SKM-1 treated with dmso at 0.1 percent for 144 hours (cell line): ENCODE results near the gene FGFBP2.
"Not testable (repeated sequence)": the region's sequence is repeated elsewhere in the genome, so short reads cannot be mapped to it uniquely, and the experiment has no call there.

Source experiments
- DNase-seq: peaks from one replicate; lab custom pipeline; 2025; ENCODE audit not compliant: unreplicated experiment; lab: John Stamatoyannopoulos, UW

Gene FGFBP2

DNA sequence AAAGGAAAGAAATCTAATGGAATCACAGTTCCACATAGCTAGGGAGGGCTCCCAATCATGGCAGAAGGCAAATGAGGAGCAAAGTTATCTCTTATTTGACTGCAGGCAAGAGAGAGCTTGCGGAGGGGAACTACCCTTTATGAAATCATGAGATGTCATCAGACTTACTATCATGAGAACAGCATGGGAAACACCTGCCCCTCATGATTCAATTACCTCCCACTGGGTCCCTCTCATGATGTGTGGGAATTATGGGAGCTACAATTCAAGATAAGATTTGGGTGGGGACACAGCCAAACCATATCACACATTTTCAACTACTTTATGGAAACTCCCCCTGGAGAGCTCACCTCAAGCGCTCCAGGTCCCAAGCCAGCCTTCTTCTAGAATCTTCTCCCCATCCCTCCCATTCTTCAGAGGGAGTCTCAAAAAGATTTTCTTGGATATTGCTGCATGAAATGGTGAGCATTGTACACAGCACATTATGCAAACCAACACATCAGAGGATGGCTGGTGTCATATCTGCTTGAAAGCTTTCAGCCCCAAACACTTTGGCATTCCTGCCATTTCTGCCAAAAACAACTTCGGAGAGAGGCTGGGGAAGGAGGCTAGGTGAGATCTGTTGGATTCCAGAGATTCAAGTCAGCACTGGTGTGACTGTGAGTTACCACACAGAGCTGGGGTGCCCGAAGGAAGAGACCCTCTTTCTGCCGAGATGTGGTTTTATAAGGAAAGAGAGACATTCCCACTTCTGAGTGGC is 31.3 kb downstream of the FGFBP2 start:
- no peak for DNase-seq

DNA sequence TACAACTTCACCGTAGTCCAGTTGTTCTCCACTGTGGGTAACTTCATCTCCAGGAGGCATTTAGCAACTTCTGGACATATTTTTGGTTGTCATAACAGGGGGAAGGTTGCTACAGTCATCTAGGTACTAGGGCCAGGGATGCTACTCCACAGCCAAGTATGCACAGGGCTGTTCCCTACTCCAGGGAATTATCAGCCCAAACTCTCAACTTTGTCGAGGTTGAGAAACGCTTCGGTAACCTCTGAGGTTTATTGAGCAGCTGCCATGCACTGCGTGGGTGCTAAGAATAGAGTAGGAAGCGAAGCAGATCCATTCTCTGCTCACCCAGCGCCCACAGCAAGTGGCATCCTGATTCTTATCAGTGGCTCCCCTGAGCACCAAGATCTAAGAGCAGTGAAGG is 32.7 kb downstream of the FGFBP2 start:
- DNase-seq, result no peak

DNA sequence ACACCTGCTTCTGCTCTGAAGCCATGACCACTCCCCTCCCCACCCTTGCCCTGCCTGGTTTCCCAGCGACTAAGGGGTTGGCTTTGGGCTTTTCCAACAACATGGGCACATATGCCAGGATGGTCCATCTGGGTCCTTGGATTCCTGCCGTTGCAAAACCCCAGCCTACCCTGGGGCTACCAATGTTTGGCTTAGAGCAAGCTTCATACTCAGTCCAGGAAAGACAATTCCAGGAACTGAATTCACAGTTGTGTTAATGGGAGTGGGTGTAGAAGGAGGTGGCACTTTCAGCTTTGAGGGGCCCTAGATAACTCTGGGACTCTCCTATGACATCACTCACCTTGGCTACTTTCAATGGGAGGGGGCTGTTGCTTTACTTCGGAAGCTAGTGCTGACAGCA is 33.4 kb downstream of the FGFBP2 start:
- no peak for DNase-seq

DNA sequence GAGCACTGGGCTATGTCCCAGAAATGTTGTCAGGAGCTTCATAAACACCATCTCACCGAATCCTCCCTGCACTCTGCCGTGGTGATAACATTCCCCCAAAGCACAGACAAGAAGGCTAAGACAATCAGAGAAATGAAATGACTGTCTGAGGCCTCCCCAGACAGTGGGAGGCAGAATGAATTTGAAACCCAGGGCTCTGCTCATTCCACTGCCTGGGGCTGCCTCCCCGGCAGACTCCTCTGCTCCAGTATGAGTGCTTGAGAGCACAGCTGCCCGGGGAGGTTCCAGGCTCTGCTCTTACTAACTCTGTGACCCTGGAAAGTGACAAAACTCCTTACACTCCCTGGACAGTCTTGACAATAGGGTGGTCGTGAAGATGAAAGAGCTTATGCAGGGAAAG is 34.1 kb downstream of the FGFBP2 start:
- no peak for DNase-seq

DNA sequence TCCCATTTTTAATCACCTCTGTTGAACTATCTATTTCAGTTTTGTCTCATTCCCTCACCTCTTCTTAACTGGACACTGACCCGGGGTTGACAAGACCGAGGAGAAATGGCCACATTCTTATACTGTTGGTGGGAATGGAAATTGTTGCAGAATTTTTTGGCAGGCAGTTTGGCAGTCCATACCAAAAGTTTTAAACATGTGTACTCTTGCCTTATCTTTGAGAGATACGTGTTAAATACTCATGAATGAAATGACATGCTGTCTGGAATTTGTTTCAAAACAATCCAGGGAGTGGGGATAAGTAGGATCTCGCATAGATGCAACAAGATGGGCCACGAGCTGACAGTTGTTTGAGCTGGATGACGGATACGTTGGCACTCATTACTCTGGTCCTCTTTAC is 36.5 kb downstream of the FGFBP2 start:
- no peak for DNase-seq

DNA sequence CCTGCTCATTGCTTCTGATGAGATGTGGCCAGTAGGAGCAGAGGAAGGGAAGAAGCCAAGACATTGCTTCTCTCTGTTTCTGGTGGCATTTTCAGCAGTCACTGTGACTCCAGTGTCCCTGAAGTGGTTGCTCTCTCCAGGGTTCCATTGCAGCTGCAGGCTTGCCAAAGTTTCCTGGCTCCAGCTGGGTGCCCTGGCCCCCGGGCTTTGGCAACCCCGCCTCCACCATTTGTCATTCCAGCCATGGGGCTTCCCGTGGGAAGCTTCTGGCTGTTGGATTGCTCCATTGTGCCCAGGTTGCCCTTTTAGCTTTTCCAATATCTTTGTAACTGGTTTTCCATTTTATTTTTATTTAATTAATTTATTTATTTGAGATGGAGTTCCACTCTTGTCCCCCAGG is 37.1 kb downstream of the FGFBP2 start:
- DNase-seq, result no peak

DNA sequence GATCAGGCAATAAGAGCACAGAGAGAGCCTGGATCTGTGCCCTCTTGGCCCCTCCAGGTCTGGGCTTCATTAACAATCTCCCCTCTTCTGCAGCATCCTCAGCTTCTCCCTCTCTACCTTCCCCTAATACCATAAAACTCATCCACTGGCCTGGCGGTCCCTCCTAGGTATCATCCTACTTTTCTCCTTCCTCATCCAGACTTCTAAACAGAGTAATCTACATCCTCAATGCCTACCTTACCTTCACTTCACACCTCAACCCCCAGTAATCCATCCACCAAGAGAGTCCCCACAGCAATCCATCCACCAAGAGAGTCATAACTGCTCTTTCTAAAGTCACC is 41.4 kb downstream of the FGFBP2 start:
- DNase-seq, result no peak

DNA sequence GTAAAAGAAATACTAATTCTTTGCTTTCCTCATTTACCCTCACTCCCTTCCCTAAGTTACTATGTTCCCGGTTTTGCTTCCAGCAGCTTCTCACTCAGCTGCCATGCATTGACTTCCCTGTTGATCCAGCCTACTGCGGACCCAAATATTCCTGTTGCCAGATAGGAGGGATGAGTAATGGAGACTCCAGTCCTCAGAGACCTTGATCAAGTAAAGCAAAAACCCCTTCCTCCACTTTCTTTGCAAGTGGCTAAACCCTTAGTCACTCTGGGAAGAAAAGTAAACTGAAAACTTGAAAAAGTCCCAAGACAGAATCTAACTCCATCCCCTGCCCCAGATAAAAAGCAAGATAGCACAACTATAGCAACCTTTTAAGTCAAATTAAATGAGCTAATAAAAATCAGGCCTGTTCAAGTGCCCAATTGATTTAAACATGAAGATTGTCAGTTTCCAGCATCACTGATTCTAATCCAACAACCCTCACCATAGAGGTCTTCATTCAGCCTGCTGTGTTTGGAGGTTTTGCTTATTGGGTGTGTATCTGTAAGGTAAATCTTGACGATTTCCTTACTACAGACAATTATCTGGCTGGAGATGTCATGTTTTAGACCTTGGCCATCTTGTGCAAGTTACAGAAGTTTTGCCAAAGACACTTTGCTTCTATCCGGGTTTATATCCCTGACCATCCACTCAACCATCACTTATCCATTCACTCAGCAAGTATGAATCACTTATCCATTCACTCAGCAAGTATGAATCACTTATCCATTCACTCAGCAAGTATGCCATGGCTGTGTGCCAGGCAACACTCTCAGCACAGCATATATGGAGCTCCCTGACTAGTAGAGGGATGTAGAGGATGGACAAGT is 42.0 kb downstream of the FGFBP2 start:
- DNase-seq, result no peak

DNA sequence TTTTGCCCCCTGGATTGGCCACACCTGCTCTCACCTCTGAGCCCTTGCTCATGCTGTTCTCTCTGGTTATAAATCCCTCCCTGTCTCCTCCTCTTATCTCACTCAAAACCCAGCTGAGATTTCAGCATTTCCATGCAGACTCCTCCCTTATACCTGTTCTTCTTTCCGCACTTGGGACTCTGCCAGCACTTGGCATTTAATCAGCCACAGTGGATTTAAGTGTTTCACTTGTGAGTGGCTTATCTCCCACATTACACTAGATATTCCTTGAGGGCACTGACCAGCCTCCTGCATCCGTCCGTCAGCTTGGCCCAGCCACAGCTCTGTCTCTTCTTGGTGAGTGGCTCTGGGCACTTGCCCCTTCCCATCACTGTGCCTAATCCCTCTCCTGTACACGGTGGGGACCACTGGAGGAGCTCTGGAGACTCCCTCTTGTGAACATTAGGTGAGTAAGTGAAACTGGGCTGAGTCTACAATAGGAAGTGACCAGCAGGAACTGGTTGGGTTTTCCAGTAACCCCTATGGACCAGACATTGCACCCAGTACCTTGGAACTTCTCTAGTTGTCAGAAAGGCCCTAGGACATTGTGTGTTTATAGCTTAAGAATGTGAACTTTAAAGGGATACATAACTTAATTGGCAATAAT is 44.4 kb downstream of the FGFBP2 start:
- DNase-seq, result no peak

DNA sequence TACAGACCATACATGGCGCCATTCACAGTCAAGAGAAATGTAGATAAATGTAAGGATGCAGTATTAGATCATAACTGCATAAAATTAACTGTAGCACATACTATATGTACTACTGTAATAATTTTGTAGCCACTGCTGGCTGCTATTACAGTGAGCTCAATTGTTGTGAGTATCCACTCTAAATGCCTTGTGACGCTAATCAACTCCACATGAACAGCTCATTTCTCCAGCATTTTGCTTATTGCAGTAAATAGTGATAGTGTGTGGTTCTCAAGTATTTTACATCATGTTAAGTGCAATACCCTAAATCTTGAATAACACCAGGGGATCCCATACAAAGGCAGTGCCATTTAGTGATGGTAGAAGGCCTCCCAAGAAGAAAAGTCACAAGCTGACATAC is 45.7 kb downstream of the FGFBP2 start:
- no peak for DNase-seq

DNA sequence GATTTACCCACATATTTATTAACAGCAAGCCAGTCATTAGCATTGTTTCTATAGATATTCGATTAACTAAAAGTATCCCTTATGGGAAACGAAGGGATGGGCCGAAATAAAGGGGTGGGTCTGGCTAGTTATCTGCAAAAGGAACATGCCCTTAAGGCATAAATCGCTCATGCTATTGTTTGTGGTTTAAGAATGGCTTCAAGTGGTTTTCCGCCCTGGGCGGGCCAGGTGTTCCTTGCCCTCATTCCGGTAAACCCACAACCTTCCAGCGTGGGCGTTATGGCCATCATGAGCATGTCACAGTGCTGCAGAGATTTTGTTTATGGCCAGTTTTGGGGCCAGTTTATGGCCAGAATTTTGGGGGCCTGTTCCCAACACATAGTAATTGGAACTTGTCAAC is 46.6 kb downstream of the FGFBP2 start:
- DNase-seq, result not testable (repeated sequence)

DNA sequence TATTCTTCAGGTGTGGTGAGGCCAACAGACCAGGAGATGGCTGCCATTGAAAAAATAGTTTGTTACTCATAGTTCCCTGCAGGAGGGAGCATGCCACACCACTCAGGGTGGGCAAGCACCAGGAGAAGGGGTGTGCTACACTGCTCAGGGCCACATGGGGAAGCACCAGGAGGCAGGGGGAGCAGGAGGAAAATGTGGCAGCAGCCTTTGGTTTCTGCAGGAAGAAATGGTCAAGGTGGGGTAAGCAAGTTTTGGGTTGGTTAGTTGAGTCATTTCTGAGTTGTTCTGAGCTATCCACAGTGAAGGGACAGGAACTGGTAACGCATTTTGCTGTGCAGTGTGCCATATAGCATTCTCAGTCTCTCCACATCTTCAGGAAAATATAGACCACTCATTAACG is 48.2 kb downstream of the FGFBP2 start:
- no peak for DNase-seq

DNA sequence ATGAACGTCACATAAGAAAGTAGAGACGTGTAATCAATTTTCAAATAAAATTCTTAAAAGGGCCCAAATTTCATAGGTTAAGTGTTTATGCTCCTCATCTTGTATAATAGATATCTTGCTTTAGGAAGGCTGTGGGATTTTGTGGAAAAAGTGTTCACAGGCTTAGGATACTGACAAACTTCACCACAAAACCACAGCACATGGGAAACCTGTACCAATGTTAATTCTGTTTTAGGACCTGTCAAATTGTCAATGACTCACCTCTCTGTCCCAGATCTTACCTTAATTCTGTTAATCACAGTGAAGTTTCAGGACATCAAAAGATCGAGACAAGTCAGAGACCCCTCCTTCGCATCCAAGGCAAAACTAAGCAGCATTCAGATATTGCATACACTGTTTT is 48.7 kb downstream of the FGFBP2 start:
- no peak for DNase-seq

DNA sequence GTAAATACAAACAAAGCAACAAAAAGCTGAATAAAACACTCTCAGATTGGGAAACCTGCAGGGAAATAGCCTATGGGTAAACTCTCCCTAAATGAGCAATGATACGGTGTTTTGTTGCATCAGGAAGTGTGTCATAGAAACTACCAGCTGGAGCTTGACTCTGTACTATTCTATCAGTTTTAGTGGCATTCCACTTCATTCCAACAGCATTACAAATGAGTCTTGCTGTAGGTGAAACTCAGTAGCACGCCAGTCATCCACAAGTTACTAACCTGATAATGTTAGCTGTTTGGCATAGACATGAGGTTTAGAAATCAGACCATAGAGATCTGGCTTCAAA is 49.4 kb downstream of the FGFBP2 start:
- DNase-seq, result no peak

DNA sequence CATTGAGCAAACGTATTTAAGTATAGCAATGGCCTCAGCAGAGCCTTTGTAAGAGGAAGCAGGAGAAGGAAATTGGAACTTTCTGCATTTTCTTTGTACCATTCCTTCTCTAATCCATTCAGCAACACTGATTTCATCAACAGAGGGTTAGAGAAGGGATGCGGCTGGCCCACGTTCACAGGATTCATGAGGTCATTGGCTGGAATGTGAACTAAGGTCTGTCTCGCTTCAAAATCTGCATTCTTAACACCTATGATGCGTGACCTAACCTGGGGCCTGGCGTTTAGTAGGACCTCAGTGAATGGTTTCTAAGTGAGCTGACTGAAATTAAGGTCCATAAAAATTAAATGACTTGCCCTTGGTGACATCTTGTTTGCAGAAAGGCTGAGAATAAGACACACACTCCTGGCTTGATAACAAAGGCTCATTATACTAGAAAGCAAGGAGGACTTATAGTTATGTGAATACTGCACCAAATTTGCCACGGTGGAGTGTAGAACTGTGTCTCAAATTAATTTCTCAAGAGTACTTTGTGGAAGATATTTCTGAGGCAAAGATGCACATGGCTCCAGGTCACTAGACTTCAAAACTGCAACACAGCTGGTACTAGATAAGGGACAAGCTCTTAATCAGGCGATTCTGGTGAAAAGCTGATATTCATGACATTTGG is 49.9 kb downstream of the FGFBP2 start:
- no peak for DNase-seq

DNA sequence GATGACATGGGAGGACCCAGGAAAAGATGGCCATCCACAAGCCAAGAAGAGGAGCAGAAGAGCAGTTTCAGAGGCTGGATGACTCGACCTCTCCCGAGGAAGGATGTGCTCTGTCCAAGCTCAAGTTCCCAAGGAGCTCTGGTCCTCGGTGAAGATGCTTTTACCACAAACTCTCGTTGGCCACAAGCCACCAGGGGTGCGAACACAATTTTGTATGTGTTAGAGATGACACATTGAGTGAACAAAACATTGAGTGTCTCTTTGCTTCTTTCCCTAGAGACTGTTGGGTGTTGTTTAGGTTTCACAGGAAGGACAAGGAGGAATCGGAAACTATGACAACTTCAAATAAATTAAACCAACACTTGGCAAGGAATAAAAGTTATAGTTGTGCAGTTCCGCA is 50.7 kb downstream of the FGFBP2 start:
- DNase-seq, result no peak
